HepG2 (cell line): ENCODE results near the gene IGSF21. TPM values are rescaled to one million over a fixed set of nuclear protein-coding genes. Genes with fewer than 3 reads are reported as not detected.

Experiments
- ATAC-seq: fragments of 200-7000 bp; cut with Tn5 transposase; 3 replicates; pipeline ENCODE4 v1.9.1; 2020; ENCODE audit warnings: mild to moderate bottlenecking, moderate library complexity
- BruUV-seq: library from RNA; stranded (reverse); fragments of 400-500 nt; replicated peaks from 2 replicates; lab custom pipeline; 2021; lab: Mats Ljungman, UMichigan
- CTCF ChIA-PET: fragments of 300-600 bp; formaldehyde crosslinking; extraction: SDS; loops from one replicate; lab custom pipeline; 2021; ENCODE audit warnings: low total read pairs, inconsistent platforms, low intra/inter-chr PET ratio; lab: Yijun Ruan, JAX
- POLR2A ChIA-PET: fragments of 350-600 bp; sonication (Branson Sonifier 250); formaldehyde crosslinking; loops from one replicate; lab custom pipeline; 2020; ENCODE audit warnings: antibody characterized with exemption, inconsistent platforms; lab: Yijun Ruan, JAX
- DNase-seq: peaks from one replicate; pipeline ENCODE4 v3.0.0-alpha.2; 2015; ENCODE audit warnings: low spot score
- FAIRE-seq: peaks from 3 replicates; lab custom pipeline; 2011; peaks lifted over from hg19 to GRCh38; lab: Jason Lieb, UNC
- H2AFZ ChIP-seq: one replicate; pipeline ENCODE4 v1.6.1; 2011; ENCODE audit warnings: low read length, inconsistent platforms
- H3K27ac ChIP-seq: fragments of 300-600 bp; 3 replicates; pipeline ENCODE4 v1.8.0; 2011; ENCODE audit warnings: mixed run types, mild to moderate bottlenecking, mixed read lengths, low read length, inconsistent platforms; ENCODE audit not compliant: insufficient read depth; ENCODE audit errors: extremely low read length
- H3K27me3 ChIP-seq, 2 experiments: fragments of 200-600 bp in 1 of 2; 2 replicates in 1 of 2; 3 replicates in 1 of 2; pipeline versions ENCODE4 v1.6.0 to v1.8.0; 2011; ENCODE audit warnings: low read length in 2 of 2, mild to moderate bottlenecking in 2 of 2, moderate library complexity in 2 of 2, inconsistent platforms in 1 of 2; ENCODE audit not compliant: insufficient read depth in 2 of 2, control insufficient read depth in 1 of 2
- H3K36me3 ChIP-seq, 2 experiments: fragments of 200-600 bp in 1 of 2; replicated peaks in 1 of 2; 2 replicates in 1 of 2; 3 replicates in 1 of 2; pipeline versions ENCODE4 v1.5.1 to v1.8.0; 2011; ENCODE audit warnings: low read length in 2 of 2, inconsistent platforms in 1 of 2; ENCODE audit not compliant: insufficient read depth in 2 of 2, control insufficient read depth in 1 of 2
- H3K4me1 ChIP-seq: 2 replicates; pipeline ENCODE4 v1.5.1; 2012; ENCODE audit warnings: low read length, inconsistent platforms; ENCODE audit not compliant: insufficient read depth
- H3K4me2 ChIP-seq: 2 replicates; pipeline ENCODE4 v1.6.0; 2011; ENCODE audit warnings: low read depth, low read length, inconsistent platforms
- H3K4me3 ChIP-seq, 3 experiments: fragments of 200-600 bp in 1 of 3; sonication (generic), shearing (Covaris generic) in 1 of 3; replicated peaks in 1 of 3; 2 replicates each; pipeline ENCODE4 v1.5.1; 2011 to 2016; ENCODE audit warnings: low read length in 3 of 3, inconsistent platforms in 2 of 3, low read depth in 2 of 3, mild to moderate bottlenecking in 2 of 3, control low read depth in 1 of 3, mixed read lengths in 1 of 3; ENCODE audit not compliant: insufficient read depth in 1 of 3
- H3K79me2 ChIP-seq: one replicate; pipeline ENCODE4 v1.6.1; 2011; ENCODE audit warnings: low read length, inconsistent platforms; ENCODE audit not compliant: insufficient read depth
- H3K9ac ChIP-seq: 2 replicates; pipeline ENCODE4 v1.6.0; 2011; ENCODE audit warnings: mild to moderate bottlenecking, low read depth, low read length, inconsistent platforms; ENCODE audit not compliant: insufficient read depth
- H3K9me3 ChIP-seq: 2 replicates; pipeline ENCODE4 v1.5.1; 2012; ENCODE audit warnings: mild to moderate bottlenecking, low read length
- H4K20me1 ChIP-seq: 2 replicates; pipeline ENCODE4 v1.6.0; 2011; ENCODE audit warnings: inconsistent platforms, mild to moderate bottlenecking, low read length, moderate library complexity; ENCODE audit not compliant: insufficient read depth
- HNRNPUL1 ChIP-seq: fragments of 200-400 bp; formaldehyde crosslinking; IDR thresholded peaks from 2 replicates; pipeline ENCODE4 v1.6.1; 2017; ENCODE audit warnings: low read depth, mild to moderate bottlenecking, low read length, moderate library complexity
- PPARG ChIP-seq: conservative IDR thresholded peaks from 2 replicates; pipeline ENCODE4 v1.6.1; 2016; ENCODE audit warnings: missing biosample characterization, missing genetic modification reagents
- WIZ ChIP-seq: sonication (generic); formaldehyde crosslinking; IDR thresholded peaks from 2 replicates; pipeline ENCODE4 v1.5.1; 2020; ENCODE audit warnings: mild to moderate bottlenecking, missing genetic modification reagents
- ZBTB42 ChIP-seq: sonication (generic); formaldehyde crosslinking; IDR thresholded peaks from 2 replicates; pipeline ENCODE4 v1.5.0; 2020; ENCODE audit warnings: mild to moderate bottlenecking, missing genetic modification reagents
- ZBTB8A ChIP-seq: sonication (generic); formaldehyde crosslinking; IDR thresholded peaks from 2 replicates; pipeline ENCODE4 v1.4.0; 2020; ENCODE audit warnings: mild to moderate bottlenecking, low read depth, missing genetic modification reagents, borderline replicate concordance
- ZKSCAN1 ChIP-seq: fragments of 150-350 bp; IDR thresholded peaks from 2 replicates; pipeline ENCODE4 v1.6.1; 2014; ENCODE audit warnings: low read length
- ZNF713 ChIP-seq: sonication (generic); formaldehyde crosslinking; IDR thresholded peaks from 2 replicates; pipeline ENCODE4 v1.4.0; 2020; ENCODE audit warnings: mild to moderate bottlenecking, missing genetic modification reagents
- WGBS: methylation state at CpG from one replicate; pipeline ENCODE4 v1.1.6; 2017; ENCODE audit warnings: low lambda C conversion rate; 5-methylcytosine and 5-hydroxymethylcytosine counted together
- in situ Hi-C: cut with HindIII; loops from 2 replicates; pipeline ENCODE4 v1.10.0; 2017; ENCODE audit warnings: low pct_unique_long_range_greater_than_20kb; ENCODE audit not compliant: extremely low pct_ligation_motif_present
- intact Hi-C: fragments of 100-400 bp; cut with micrococcal nuclease; formaldehyde crosslinking; loops from one replicate; pipeline ENCODE4 v1.10.0; 2022; ENCODE audit not compliant: unreplicated experiment
- polyA plus RNA-seq, 8 experiments: library from polyadenylated mRNA; depleted of rRNA in 3 of 8; stranded (reverse) in 7 of 8; unstranded in 1 of 8; fragments of >200 nt; fragmentation: Illumina TruSeq in 4 of 8; extraction: Trizol in 4 of 8; gene quantifications; 2 replicates each; pipeline versions ENCODE4 v1.2.1 to v1.2.3, GENCODE V29; 2011 to 2016; ENCODE audit warnings: low read depth in 4 of 8, missing spikeins in 1 of 8, mixed read lengths in 1 of 8; ENCODE audit not compliant: insufficient read depth in 1 of 8
- total RNA-seq, 5 experiments: library from RNA; depleted of rRNA; stranded (reverse); fragments of >200 nt; fragmentation: Illumina TruSeq; extraction: Trizol; gene quantifications; 2 replicates each; pipeline ENCODE4 v1.2.3, GENCODE V29; 2016; ENCODE audit warnings: low read depth in 1 of 5
- TF ChIP-seq, protein P1 (sequence below): sonication (generic); formaldehyde crosslinking; IDR thresholded peaks from 2 replicates; pipeline ENCODE4 v1.4.0; 2020; ENCODE audit warnings: mild to moderate bottlenecking, missing genetic modification reagents
- TF ChIP-seq, protein P2 (sequence below): sonication (generic); formaldehyde crosslinking; IDR thresholded peaks from 2 replicates; pipeline ENCODE4 v1.8.0; 2022; ENCODE audit warnings: mild to moderate bottlenecking, missing genetic modification reagents

The IGSF21 gene
- total and polyA plus RNA-seq, 2 of the 13 experiments (the other 11 are each of a cell fraction or from before 2014, with no cell fraction given): not detected

DNA sequence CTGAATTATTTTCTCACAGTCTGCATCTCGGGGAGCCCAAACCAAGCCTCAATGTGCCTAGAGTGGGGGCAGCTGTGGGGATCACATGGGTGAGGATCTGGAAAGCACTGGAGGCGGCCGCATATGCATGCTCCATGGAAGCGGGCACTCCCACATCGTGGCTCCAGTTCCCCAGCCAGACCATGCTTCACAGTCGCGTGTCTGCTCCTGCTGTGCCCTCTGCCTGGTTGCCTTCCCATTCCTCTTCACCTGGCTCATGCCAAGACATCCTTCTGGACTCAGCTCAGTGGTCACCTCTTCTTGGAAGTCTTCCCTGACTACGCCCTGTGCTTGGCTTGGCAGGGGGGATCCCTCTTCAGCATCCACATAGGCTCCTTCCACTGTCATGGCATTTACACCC lies 32.8 kb downstream of the IGSF21 start (continued):
- TF ChIP-seq, protein P1, sequence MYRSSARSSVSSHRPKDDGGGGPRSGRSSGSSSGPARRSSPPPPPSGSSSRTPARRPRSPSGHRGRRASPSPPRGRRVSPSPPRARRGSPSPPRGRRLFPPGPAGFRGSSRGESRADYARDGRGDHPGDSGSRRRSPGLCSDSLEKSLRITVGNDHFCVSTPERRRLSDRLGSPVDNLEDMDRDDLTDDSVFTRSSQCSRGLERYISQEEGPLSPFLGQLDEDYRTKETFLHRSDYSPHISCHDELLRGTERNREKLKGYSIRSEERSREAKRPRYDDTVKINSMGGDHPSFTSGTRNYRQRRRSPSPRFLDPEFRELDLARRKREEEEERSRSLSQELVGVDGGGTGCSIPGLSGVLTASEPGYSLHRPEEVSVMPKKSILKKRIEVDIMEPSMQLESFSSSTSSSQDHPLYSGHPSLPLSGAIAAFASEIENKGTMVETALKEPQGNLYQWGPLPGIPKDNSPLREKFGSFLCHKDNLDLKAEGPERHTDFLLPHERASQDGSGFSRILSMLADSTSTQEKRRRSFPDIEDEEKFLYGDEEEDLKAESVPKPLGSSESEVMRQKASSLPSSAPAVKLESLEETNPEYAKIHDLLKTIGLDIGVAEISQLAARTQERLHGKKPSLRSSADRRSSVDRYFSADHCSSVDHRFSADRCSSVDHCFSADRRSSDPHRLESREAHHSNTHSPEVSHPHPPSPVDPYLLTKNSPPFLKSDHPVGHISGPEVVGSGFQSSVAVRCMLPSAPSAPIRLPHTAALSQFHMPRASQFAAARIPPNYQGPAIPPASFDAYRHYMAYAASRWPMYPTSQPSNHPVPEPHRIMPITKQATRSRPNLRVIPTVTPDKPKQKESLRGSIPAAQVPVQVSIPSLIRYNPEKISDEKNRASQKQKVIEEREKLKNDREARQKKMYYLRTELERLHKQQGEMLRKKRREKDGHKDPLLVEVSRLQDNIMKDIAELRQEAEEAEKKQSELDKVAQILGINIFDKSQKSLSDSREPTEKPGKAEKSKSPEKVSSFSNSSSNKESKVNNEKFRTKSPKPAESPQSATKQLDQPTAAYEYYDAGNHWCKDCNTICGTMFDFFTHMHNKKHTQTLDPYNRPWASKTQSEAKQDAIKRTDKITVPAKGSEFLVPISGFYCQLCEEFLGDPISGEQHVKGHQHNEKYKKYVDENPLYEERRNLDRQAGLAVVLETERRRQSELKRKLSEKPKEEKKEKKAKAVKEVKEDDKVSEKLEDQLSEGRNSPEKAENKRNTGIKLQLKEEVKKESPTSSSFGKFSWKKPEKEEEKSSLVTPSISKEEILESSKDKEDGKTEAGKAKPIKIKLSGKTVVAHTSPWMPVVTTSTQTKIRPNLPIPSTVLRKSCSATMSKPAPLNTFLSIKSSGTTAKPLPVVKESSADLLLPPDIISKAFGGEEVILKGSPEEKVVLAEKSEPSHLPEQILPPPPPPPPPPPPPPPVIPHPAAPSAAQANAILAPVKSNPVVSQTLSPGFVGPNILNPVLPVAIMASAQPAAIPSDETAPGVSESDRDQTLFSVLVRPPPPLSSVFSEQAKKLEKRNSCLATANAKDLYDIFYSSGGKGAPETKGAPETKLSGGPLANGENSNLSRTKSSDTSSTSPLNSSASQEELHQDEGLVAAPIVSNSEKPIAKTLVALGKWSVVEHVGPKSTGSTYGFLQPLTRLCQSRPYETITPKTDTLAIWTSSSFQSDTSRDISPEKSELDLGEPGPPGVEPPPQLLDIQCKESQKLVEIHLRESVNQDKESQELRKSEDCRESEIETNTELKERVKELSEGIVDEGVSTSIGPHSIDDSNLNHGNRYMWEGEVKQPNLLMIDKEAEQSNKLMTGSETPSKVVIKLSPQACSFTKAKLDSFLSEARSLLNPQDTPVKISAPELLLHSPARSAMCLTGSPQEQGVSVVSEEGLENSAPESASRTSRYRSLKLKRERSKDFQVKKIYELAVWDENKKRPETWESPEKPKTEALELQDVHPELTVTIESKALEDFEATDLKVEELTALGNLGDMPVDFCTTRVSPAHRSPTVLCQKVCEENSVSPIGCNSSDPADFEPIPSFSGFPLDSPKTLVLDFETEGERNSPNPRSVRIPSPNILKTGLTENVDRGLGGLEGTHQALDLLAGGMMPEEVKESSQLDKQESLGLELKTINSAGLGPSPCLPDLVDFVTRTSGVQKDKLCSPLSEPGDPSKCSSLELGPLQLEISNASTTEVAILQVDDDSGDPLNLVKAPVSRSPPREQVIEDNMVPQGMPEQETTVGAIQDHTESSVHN (CRISPR knock-in tag): no peak
- TF ChIP-seq, all 625 proteins: peak for 0

DNA sequence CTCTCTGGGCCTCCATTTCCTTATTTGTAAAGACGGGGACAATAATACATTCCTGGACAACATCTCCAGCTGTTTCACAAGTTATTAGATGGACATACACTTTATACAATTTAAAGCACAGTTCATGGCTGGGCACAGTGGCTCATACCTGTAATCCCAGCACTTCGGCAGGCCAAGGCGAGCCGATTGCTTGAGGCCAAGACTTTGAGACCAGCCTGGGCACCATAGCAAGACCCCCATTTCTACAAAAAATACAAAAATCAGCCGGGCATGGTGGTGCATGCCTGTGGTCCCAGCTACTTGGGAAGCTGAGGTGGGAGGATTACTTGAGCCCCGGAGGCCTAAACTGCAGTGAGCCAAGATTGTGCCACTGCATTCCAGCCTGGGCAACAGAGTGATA lies 34.1 kb downstream of the IGSF21 start:
- POLR2A ChIA-PET: no interaction called here

More for the DNA sequence above, 34.1 kb downstream of the IGSF21 start:
- 54% methylated on average over 3 of the region's 6 CpGs for WGBS
- Histone ChIP-seq H3K4me3 (no peak overlapping the region), H3K36me3 (no peaks in the 10 kb centered on the region), H3K27me3 (peaks cover 2 to 28% of the 10 kb centered on the region in 2 experiments; a peak in 3 of 5 replicates), H4K20me1 (no peaks in the 10 kb centered on the region)
- FAIRE-seq (no peak), DNase-seq (no peak)
- CTCF ChIA-PET: no interaction called here
- no TSS peak for BruUV-seq
- in situ Hi-C loops: no loop called here
- TF ChIP-seq ZBTB42 (CRISPR knock-in tag) (no peak), ZNF713 (CRISPR knock-in tag) (no peak), ZBTB8A (CRISPR knock-in tag) (no peak), WIZ (no peak), ZKSCAN1 (no peak), PPARG (CRISPR knock-in tag) (no peak), HNRNPUL1 (no peak)
- TF ChIP-seq, protein P2, sequence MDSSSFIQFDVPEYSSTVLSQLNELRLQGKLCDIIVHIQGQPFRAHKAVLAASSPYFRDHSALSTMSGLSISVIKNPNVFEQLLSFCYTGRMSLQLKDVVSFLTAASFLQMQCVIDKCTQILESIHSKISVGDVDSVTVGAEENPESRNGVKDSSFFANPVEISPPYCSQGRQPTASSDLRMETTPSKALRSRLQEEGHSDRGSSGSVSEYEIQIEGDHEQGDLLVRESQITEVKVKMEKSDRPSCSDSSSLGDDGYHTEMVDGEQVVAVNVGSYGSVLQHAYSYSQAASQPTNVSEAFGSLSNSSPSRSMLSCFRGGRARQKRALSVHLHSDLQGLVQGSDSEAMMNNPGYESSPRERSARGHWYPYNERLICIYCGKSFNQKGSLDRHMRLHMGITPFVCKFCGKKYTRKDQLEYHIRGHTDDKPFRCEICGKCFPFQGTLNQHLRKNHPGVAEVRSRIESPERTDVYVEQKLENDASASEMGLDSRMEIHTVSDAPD (CRISPR knock-in tag): no peak
- TF ChIP-seq, all 625 proteins: peak for 0
- Histone ChIP-seq H2AFZ (no peak overlapping the region), H3K27ac (no peak overlapping the region), H3K9ac (no peak overlapping the region), H3K9me3 (no peaks in the 10 kb centered on the region), H3K4me2 (no peak overlapping the region), H3K4me1 (no peaks in the 10 kb centered on the region), H3K79me2 (no peaks in the 10 kb centered on the region)
- ATAC-seq: no peak
- intact Hi-C loops: no loop called here
